HepG2 (cell line): Measurements from ENCODE around the gene SAPCD1. TPM values are rescaled to one million over a fixed set of nuclear protein-coding genes. Genes with fewer than 3 reads are reported as not detected.

Source experiments
- ATAD3A ChIP-seq: sonication (generic); formaldehyde crosslinking; IDR thresholded peaks from 2 replicates; pipeline ENCODE4 v1.4.0; 2020; ENCODE audit warnings: missing genetic modification reagents
- CHD2 ChIP-seq: IDR thresholded peaks from 2 replicates; pipeline ENCODE4 v1.6.1; 2011; ENCODE audit warnings: low read depth, low read length, improper control_type of control experiment
- CHD4 ChIP-seq: fragments of 200-600 bp; sonication (generic); IDR thresholded peaks from 2 replicates; pipeline ENCODE4 v1.7.0; 2017; ENCODE audit warnings: mild to moderate bottlenecking, low read length, borderline replicate concordance
- CSRNP2 ChIP-seq: sonication (generic); formaldehyde crosslinking; conservative IDR thresholded peaks from 2 replicates; pipeline ENCODE4 v1.8.0; 2022; ENCODE audit warnings: low read depth, missing genetic modification reagents
- MAZ ChIP-seq, 2 experiments: sonication (generic) in 1 of 2; formaldehyde crosslinking in 1 of 2; IDR thresholded peaks; 2 replicates each; pipeline versions ENCODE4 v1.5.0 to v1.6.1; 2012 to 2020; ENCODE audit warnings: low read depth in 2 of 2, mild to moderate bottlenecking in 2 of 2, borderline replicate concordance in 1 of 2, improper control_type of control experiment in 1 of 2, low read length in 1 of 2, missing genetic modification reagents in 1 of 2, moderate library complexity in 1 of 2
- ZBTB40 ChIP-seq, 2 experiments: fragments of 450-650 bp in 1 of 2; sonication (generic) in 1 of 2; formaldehyde crosslinking in 1 of 2; IDR thresholded peaks; 2 replicates each; pipeline versions ENCODE4 v1.6.1 to v1.8.0; 2016 to 2022; ENCODE audit warnings: antibody characterized with exemption in 1 of 2, mild to moderate bottlenecking in 1 of 2, missing genetic modification reagents in 1 of 2
- ZBTB7B ChIP-seq: sonication (generic); formaldehyde crosslinking; IDR thresholded peaks from 2 replicates; pipeline ENCODE4 v1.4.0; 2020; ENCODE audit warnings: missing genetic modification reagents
- ZHX1 ChIP-seq: sonication (generic); formaldehyde crosslinking; IDR thresholded peaks from 2 replicates; pipeline ENCODE4 v1.8.1; 2022; ENCODE audit warnings: low read depth, mild to moderate bottlenecking, missing genetic modification reagents
- ZNF282 ChIP-seq: fragments of 450-650 bp; IDR thresholded peaks from 2 replicates; pipeline ENCODE4 v1.6.1; 2018; ENCODE audit not compliant: partially characterized antibody
- ZNF382 ChIP-seq: sonication (generic); formaldehyde crosslinking; IDR thresholded peaks from 2 replicates; pipeline ENCODE4 v1.5.0; 2020; ENCODE audit warnings: missing genetic modification reagents, mild to moderate bottlenecking, borderline replicate concordance
- ZNF460 ChIP-seq: sonication (generic); formaldehyde crosslinking; IDR thresholded peaks from 2 replicates; pipeline ENCODE4 v1.5.1; 2020; ENCODE audit warnings: missing genetic modification reagents, mild to moderate bottlenecking, borderline replicate concordance
- polyA plus RNA-seq, 8 experiments: library from polyadenylated mRNA; depleted of rRNA in 3 of 8; stranded (reverse) in 7 of 8; unstranded in 1 of 8; fragments of >200 nt; fragmentation: Illumina TruSeq in 4 of 8; extraction: Trizol in 4 of 8; gene quantifications; 2 replicates each; pipeline versions ENCODE4 v1.2.1 to v1.2.3, GENCODE V29; 2011 to 2016; ENCODE audit warnings: low read depth in 4 of 8, missing spikeins in 1 of 8, mixed read lengths in 1 of 8; ENCODE audit not compliant: insufficient read depth in 1 of 8
- total RNA-seq, 5 experiments: library from RNA; depleted of rRNA; stranded (reverse); fragments of >200 nt; fragmentation: Illumina TruSeq; extraction: Trizol; gene quantifications; 2 replicates each; pipeline ENCODE4 v1.2.3, GENCODE V29; 2016; ENCODE audit warnings: low read depth in 1 of 5

The SAPCD1 gene
- total and polyA plus RNA-seq, 2 of the 13 experiments (the other 11 are each of a cell fraction or from before 2014, with no cell fraction given), result 2.5 to 3.9 TPM

GRCh38 chr6:31729515-31729978 is 32.9 kb upstream of the SAPCD1 start (continued):
- TF ChIP-seq ZBTB40 (IDR thresholded peaks at IDR 0.05) (no peak), ZBTB40 (CRISPR knock-in tag; IDR thresholded peaks at IDR 0.05) (no peak), ZNF282 (no peak), ZNF382 (no peak), CHD4 (no peak), CHD2 (no peak; the same call in 1 of the 2 replicates), MAZ (IDR thresholded peaks at IDR 0.05; ENCODE audit: borderline replicate concordance, low read depth, low read length) (no peak; the same call in 1 of the 2 replicates), MAZ (CRISPR knock-in tag; IDR thresholded peaks at IDR 0.05; ENCODE audit: low read depth) (no peak; the same call in 1 of the 2 replicates), ZBTB7B (CRISPR knock-in tag) (peak; percentile 90), ATAD3A (no peak), CSRNP2 (CRISPR knock-in tag) (no peak), ZNF460 (CRISPR knock-in tag) (no peak; the same call in 1 of the 2 replicates), ZHX1 (CRISPR knock-in tag) (no peak)
